NOMO-1 treated with dmso at 0.1 percent for 144 hours (cell line): ENCODE measurements around the gene GPAM.
"Not testable (repeated sequence)": the region's sequence is repeated elsewhere in the genome, so short reads cannot be mapped to it uniquely, and the experiment has no call there.

ENCODE experiments used
- DNase-seq: peaks from one replicate; lab custom pipeline; 2025; ENCODE audit not compliant: unreplicated experiment; lab: John Stamatoyannopoulos, UW

GPAM gene

GRCh38 chr10:112216966-112217365, 33.4 kb upstream of the GPAM start:
- DNase-seq: no peak

GRCh38 chr10:112216151-112216550, 32.6 kb upstream of the GPAM start:
- DNase-seq: no peak

GRCh38 chr10:112215342-112215774, 31.8 kb upstream of the GPAM start:
- DNase-seq: no peak

GRCh38 chr10:112214298-112214926, 30.8 kb upstream of the GPAM start:
- no peak for DNase-seq

GRCh38 chr10:112213836-112214235, 30.3 kb upstream of the GPAM start:
- DNase-seq: no peak

- no peak for DNase-seq
These were observed 29.7 kb upstream of the GPAM start for GRCh38 chr10:112213098-112213823.

- no peak for DNase-seq
These were observed 27.1 kb upstream of the GPAM start for GRCh38 chr10:112210666-112211065.

- DNase-seq: peak; percentile 50
These were observed 26.1 kb upstream of the GPAM start for GRCh38 chr10:112209684-112210131.

GRCh38 chr10:112208997-112209396, 25.4 kb upstream of the GPAM start:
- DNase-seq: no peak

- DNase-seq: no peak
These were observed 24.7 kb upstream of the GPAM start for GRCh38 chr10:112208292-112208691.

- no peak for DNase-seq
These were observed 19.9 kb upstream of the GPAM start for GRCh38 chr10:112203328-112204076.

- DNase-seq: no peak
These were observed 19.1 kb upstream of the GPAM start for GRCh38 chr10:112202561-112203241.

- DNase-seq: no peak
These were observed 18.5 kb upstream of the GPAM start for GRCh38 chr10:112202076-112202475.

- DNase-seq: no peak
These were observed 17.8 kb upstream of the GPAM start for GRCh38 chr10:112201334-112201733.

GRCh38 chr10:112200259-112200658, 16.7 kb upstream of the GPAM start:
- not testable (repeated sequence) for DNase-seq

- not testable (repeated sequence) for DNase-seq
These were observed 14.1 kb upstream of the GPAM start for GRCh38 chr10:112197662-112198061.

GRCh38 chr10:112195224-112195623, 11.7 kb upstream of the GPAM start:
- DNase-seq: peak; percentile 65

- DNase-seq: no peak
These were observed 8.2 kb upstream of the GPAM start for GRCh38 chr10:112191791-112192190.

GRCh38 chr10:112191041-112191590, 7.6 kb upstream of the GPAM start:
- no peak for DNase-seq

GRCh38 chr10:112189465-112189864, 5.9 kb upstream of the GPAM start:
- DNase-seq: no peak

GRCh38 chr10:112187527-112187926, 4.0 kb upstream of the GPAM start:
- no peak for DNase-seq
